HEK293 (cell line): ENCODE data around the gene CD2.

ENCODE experiments used
- BCL11B ChIP-seq: fragments of 450-650 bp; formaldehyde crosslinking; IDR thresholded peaks from 2 replicates; pipeline ENCODE4 v1.5.1; 2016; ENCODE audit warnings: low read depth, missing biosample characterization, missing genetic modification characterization
- BCL6B ChIP-seq: fragments of 450-650 bp; formaldehyde crosslinking; IDR thresholded peaks from 2 replicates; pipeline ENCODE4 v1.5.1; 2017; ENCODE audit warnings: missing biosample characterization, missing genetic modification characterization
- CTCF ChIP-seq: fragments of 450-650 bp; formaldehyde crosslinking; IDR thresholded peaks from 2 replicates; pipeline ENCODE4 v1.5.1; 2016; ENCODE audit warnings: missing biosample characterization, missing genetic modification characterization
- MZF1 ChIP-seq: fragments of 450-650 bp; formaldehyde crosslinking; IDR thresholded peaks from 2 replicates; pipeline ENCODE4 v1.5.1; 2017; ENCODE audit warnings: missing biosample characterization, missing genetic modification characterization, borderline replicate concordance
- PBX3 ChIP-seq: sonication (generic); formaldehyde crosslinking; IDR thresholded peaks from 2 replicates; pipeline ENCODE4 v1.8.1; 2022; ENCODE audit warnings: mild to moderate bottlenecking, moderate library complexity, missing genetic modification reagents
- ZBTB17 ChIP-seq: fragments of 450-650 bp; formaldehyde crosslinking; IDR thresholded peaks from 2 replicates; pipeline ENCODE4 v1.5.1; 2016; ENCODE audit warnings: missing biosample characterization, missing genetic modification characterization
- ZNF202 ChIP-seq: fragments of 450-650 bp; formaldehyde crosslinking; IDR thresholded peaks from 2 replicates; pipeline ENCODE4 v1.5.1; 2016; ENCODE audit warnings: missing biosample characterization, missing genetic modification characterization, borderline replicate concordance
- ZNF24 ChIP-seq: fragments of 450-650 bp; formaldehyde crosslinking; IDR thresholded peaks from 2 replicates; pipeline ENCODE4 v1.5.1; 2016; ENCODE audit warnings: missing biosample characterization, missing genetic modification characterization
- ZNF416 ChIP-seq: fragments of 450-650 bp; formaldehyde crosslinking; IDR thresholded peaks from 2 replicates; pipeline ENCODE4 v1.5.1; 2016; ENCODE audit warnings: missing biosample characterization, missing genetic modification characterization
- ZNF530 ChIP-seq: fragments of 450-650 bp; formaldehyde crosslinking; IDR thresholded peaks from 2 replicates; pipeline ENCODE4 v1.5.1; 2016; ENCODE audit warnings: low read depth, missing biosample characterization, missing genetic modification characterization

GRCh38 chr1:116806245-116806644 is 52.0 kb downstream of the CD2 start:
- TF ChIP-seq CTCF (no peak), ZNF530 (tag by site-specific recombination) (no peak), MZF1 (tag by site-specific recombination) (no peak), ZBTB17 (tag by site-specific recombination) (no peak), PBX3 (CRISPR knock-in tag) (no peak), BCL11B (tag by site-specific recombination) (no peak), ZNF202 (no peak), BCL6B (tag by site-specific recombination) (no peak), ZNF24 (tag by site-specific recombination) (no peak), ZNF416 (tag by site-specific recombination) (no peak)
